HCT116 (cell line): Measurements from ENCODE around the gene DIS3L2.
"Not testable (repeated sequence)": the region's sequence is repeated elsewhere in the genome, so short reads cannot be mapped to it uniquely, and the experiment has no call there.

ENCODE experiments used
- CBX3 ChIP-seq: IDR thresholded peaks from 2 replicates; pipeline ENCODE4 v1.6.1; 2012; ENCODE audit warnings: low read depth
- CTCF ChIP-seq, 3 experiments: fragments of 200-600 bp in 1 of 3; sonication (generic) in 1 of 3; IDR thresholded peaks in 2 of 3; conservative IDR thresholded peaks in 1 of 3; 2 replicates each; pipeline ENCODE4 v1.5.1; 2012 to 2017; ENCODE audit warnings: low read depth in 2 of 3, low read length in 2 of 3, antibody characterized with exemption in 1 of 3, borderline replicate concordance in 1 of 3, control low read depth in 1 of 3, mild to moderate bottlenecking in 1 of 3, mixed read lengths in 1 of 3, mixed run types in 1 of 3, moderate library complexity in 1 of 3; ENCODE audit not compliant: insufficient read depth in 1 of 3
- EZH2 ChIP-seq: fragments of 200-600 bp; sonication (generic); IDR thresholded peaks from 2 replicates; pipeline ENCODE4 v1.6.1; 2017; ENCODE audit warnings: antibody characterized with exemption, mixed run types
- EZH2phosphoT487 ChIP-seq: fragments of 200-600 bp; IDR thresholded peaks from 2 replicates; pipeline ENCODE4 v1.6.1; 2018; ENCODE audit warnings: antibody characterized with exemption, borderline replicate concordance
- FOSL1 ChIP-seq: IDR thresholded peaks from 2 replicates; pipeline ENCODE4 v1.6.1; 2012; ENCODE audit warnings: low read depth
- JUND ChIP-seq: IDR thresholded peaks from 2 replicates; pipeline ENCODE4 v1.6.1; 2012
- POLR2A ChIP-seq: IDR thresholded peaks from 2 replicates; pipeline ENCODE4 v1.7.0; 2011; ENCODE audit warnings: borderline replicate concordance; ENCODE audit not compliant: insufficient read depth, insufficient read length; ENCODE audit errors: extremely low read depth
- POLR2AphosphoS5 ChIP-seq: IDR thresholded peaks from 2 replicates; pipeline ENCODE4 v1.6.1; 2011; ENCODE audit warnings: mild to moderate bottlenecking, low read depth, low read length, moderate library complexity
- RAD21 ChIP-seq: IDR thresholded peaks from 2 replicates; pipeline ENCODE4 v1.6.1; 2012; ENCODE audit warnings: low read depth, mild to moderate bottlenecking
- SP1 ChIP-seq: IDR thresholded peaks from 2 replicates; pipeline ENCODE4 v1.6.1; 2012; ENCODE audit warnings: low read depth
- YY1 ChIP-seq: IDR thresholded peaks from 2 replicates; pipeline ENCODE4 v1.6.1; 2011; ENCODE audit warnings: low read length, low read depth, moderate library complexity, mild to moderate bottlenecking; ENCODE audit not compliant: insufficient replicate concordance; ENCODE audit errors: extremely low read depth
- ZFX ChIP-seq: fragments of 450-650 bp; IDR thresholded peaks from 2 replicates; pipeline ENCODE4 v1.6.1; 2017
- TF ChIP-seq, protein P1 (sequence below): IDR thresholded peaks from 2 replicates; pipeline ENCODE4 v1.6.1; 2012; ENCODE audit warnings: low read depth

DNA sequence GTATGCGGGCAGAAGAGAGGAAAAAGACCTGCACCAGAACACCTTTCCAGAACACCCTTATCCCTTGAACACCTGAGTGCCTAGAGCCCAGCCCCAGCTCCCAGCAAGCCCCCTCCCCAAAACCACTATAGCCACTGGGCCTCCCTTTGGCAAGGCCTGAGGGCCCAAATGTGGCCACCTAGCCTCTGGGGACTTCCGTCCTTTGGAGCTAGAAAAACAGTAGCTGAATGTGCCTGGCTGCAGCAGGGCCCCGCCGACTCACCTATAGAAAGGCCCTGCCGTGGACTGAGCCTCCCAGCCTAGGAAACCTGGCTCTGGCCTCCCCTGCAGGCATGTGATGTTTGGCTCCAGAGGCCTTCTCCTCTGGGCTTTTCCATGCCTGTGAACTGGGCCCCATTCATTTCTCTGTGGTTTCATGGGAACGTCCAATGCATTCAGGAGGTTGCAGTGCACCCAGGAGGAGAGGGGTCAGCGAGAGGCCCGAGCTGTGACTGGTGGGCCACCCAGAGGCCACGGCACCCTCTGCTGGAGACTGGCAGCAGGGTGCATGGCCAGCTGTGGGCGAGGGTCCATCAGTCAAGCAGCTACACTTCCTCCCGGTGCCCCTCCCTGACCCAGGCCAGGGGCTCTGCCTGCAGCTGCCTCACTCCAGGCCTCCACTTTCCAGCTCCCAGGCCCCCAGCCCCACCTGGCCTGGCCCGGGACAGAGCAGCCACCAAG, 401.7 kb downstream of the DIS3L2 start:
- TF ChIP-seq CTCF (IDR thresholded peaks at IDR 0.05 in 2 of 3, conservative IDR thresholded peaks at IDR 0.05 in 1 of 3; ENCODE audit: borderline replicate concordance in 1 of 3, insufficient read depth in 1 of 3, low read depth in 2 of 3, low read length in 2 of 3); JUND; RAD21; CBX3; POLR2A; FOSL1; EZH2; YY1; ZFX; POLR2AphosphoS5; EZH2phosphoT487; SP1: not testable (repeated sequence)
- TF ChIP-seq, protein P1, sequence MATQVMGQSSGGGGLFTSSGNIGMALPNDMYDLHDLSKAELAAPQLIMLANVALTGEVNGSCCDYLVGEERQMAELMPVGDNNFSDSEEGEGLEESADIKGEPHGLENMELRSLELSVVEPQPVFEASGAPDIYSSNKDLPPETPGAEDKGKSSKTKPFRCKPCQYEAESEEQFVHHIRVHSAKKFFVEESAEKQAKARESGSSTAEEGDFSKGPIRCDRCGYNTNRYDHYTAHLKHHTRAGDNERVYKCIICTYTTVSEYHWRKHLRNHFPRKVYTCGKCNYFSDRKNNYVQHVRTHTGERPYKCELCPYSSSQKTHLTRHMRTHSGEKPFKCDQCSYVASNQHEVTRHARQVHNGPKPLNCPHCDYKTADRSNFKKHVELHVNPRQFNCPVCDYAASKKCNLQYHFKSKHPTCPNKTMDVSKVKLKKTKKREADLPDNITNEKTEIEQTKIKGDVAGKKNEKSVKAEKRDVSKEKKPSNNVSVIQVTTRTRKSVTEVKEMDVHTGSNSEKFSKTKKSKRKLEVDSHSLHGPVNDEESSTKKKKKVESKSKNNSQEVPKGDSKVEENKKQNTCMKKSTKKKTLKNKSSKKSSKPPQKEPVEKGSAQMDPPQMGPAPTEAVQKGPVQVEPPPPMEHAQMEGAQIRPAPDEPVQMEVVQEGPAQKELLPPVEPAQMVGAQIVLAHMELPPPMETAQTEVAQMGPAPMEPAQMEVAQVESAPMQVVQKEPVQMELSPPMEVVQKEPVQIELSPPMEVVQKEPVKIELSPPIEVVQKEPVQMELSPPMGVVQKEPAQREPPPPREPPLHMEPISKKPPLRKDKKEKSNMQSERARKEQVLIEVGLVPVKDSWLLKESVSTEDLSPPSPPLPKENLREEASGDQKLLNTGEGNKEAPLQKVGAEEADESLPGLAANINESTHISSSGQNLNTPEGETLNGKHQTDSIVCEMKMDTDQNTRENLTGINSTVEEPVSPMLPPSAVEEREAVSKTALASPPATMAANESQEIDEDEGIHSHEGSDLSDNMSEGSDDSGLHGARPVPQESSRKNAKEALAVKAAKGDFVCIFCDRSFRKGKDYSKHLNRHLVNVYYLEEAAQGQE, result not testable (repeated sequence)
